K562 (cell line): ENCODE data around the gene BNC2. TPM values are rescaled to one million over a fixed set of nuclear protein-coding genes. Genes with fewer than 3 reads are reported as not detected.

Source experiments
- ATAC-seq: fragments of 200-7000 bp; cut with Tn5 transposase; 3 replicates; pipeline ENCODE4 v1.9.1; 2020; ENCODE audit warnings: moderate library complexity
- BruUV-seq: library from RNA; stranded (reverse); fragments of 400-500 nt; replicated peaks from 2 replicates; lab custom pipeline; 2021; lab: Mats Ljungman, UMichigan
- CTCF ChIA-PET: fragments of 300-600 bp; formaldehyde crosslinking; extraction: SDS; loops from one replicate; lab custom pipeline; 2021; ENCODE audit warnings: low intra/inter-chr PET ratio; lab: Yijun Ruan, JAX
- POLR2A ChIA-PET: fragments of 300-600, 350-650 bp; sonication (Branson Sonifier 250); formaldehyde crosslinking; extraction: SDS; loops from one replicate; lab custom pipeline; 2021; ENCODE audit warnings: antibody characterized with exemption, inconsistent platforms; lab: Yijun Ruan, JAX
- DNase-seq, 4 experiments: peaks; one replicate each; pipeline versions ENCODE4 v3.0.0 to v3.0.0-alpha.2; 2011 to 2018; ENCODE audit warnings: low spot score in 3 of 4, mixed read lengths in 3 of 4; ENCODE audit errors: extremely low read depth in 1 of 4
- FAIRE-seq: peaks from 2 replicates; lab custom pipeline; 2011; peaks lifted over from hg19 to GRCh38; lab: Jason Lieb, UNC
- H2AFZ ChIP-seq: 2 replicates; pipeline ENCODE4 v1.6.0; 2011; ENCODE audit warnings: low read depth, low read length, control low read depth, inconsistent platforms
- H3K27ac ChIP-seq: fragments of 200-600 bp; 3 replicates; pipeline ENCODE4 v1.8.0; 2011; ENCODE audit warnings: low read depth, mild to moderate bottlenecking, control low read depth, inconsistent platforms, low read length, moderate library complexity, mixed read lengths; ENCODE audit errors: extremely low read depth
- H3K27me3 ChIP-seq, 2 experiments: fragments of 300-600 bp in 1 of 2; 2 replicates in 1 of 2; 3 replicates in 1 of 2; pipeline versions ENCODE4 v1.6.0 to v1.8.0; 2011; ENCODE audit warnings: inconsistent platforms in 2 of 2, low read length in 2 of 2, mild to moderate bottlenecking in 1 of 2, mixed read lengths in 1 of 2, moderate library complexity in 1 of 2; ENCODE audit not compliant: control insufficient read depth in 2 of 2, insufficient read depth in 2 of 2
- H3K36me3 ChIP-seq: fragments of 300-600 bp; 3 replicates; pipeline ENCODE4 v1.8.0; 2011; ENCODE audit warnings: mild to moderate bottlenecking, low read length, inconsistent platforms; ENCODE audit not compliant: control insufficient read depth, insufficient read depth
- H3K4me1 ChIP-seq, 2 experiments: fragments of 200-600 bp in 1 of 2; replicated peaks in 1 of 2; 2 replicates in 1 of 2; 3 replicates in 1 of 2; pipeline versions ENCODE4 v1.5.1 to v1.8.0; 2011; ENCODE audit warnings: inconsistent platforms in 2 of 2, low read length in 2 of 2, mild to moderate bottlenecking in 1 of 2, mixed read lengths in 1 of 2, moderate library complexity in 1 of 2; ENCODE audit not compliant: control insufficient read depth in 2 of 2, insufficient read depth in 2 of 2
- H3K4me2 ChIP-seq: 2 replicates; pipeline ENCODE4 v1.6.1; 2011; ENCODE audit warnings: low read length, control low read depth, inconsistent platforms, mixed read lengths; ENCODE audit not compliant: insufficient read depth
- H3K4me3 ChIP-seq: fragments of 200-600 bp; sonication (generic), shearing (Covaris generic); 2 replicates; pipeline ENCODE4 v1.5.1; 2016; ENCODE audit warnings: control low read depth, inconsistent platforms
- H3K79me2 ChIP-seq: fragments of 200-600 bp; 3 replicates; pipeline ENCODE4 v1.8.0; 2011; ENCODE audit warnings: low read length, inconsistent platforms; ENCODE audit not compliant: control insufficient read depth, insufficient read depth
- H3K9ac ChIP-seq, 2 experiments: 2 replicates each; pipeline versions ENCODE4 v1.6.0 to v1.6.1; 2011; ENCODE audit warnings: low read depth in 2 of 2, low read length in 2 of 2, control low read depth in 1 of 2, inconsistent platforms in 1 of 2, mild to moderate bottlenecking in 1 of 2, mixed read lengths in 1 of 2; ENCODE audit not compliant: insufficient read depth in 1 of 2
- H3K9me1 ChIP-seq: one replicate; pipeline ENCODE4 v1.6.0; 2011; ENCODE audit warnings: inconsistent platforms, mild to moderate bottlenecking, low read length, moderate library complexity; ENCODE audit not compliant: control insufficient read depth, insufficient read depth
- H3K9me3 ChIP-seq: replicated peaks from 2 replicates; pipeline ENCODE4 v1.5.1; 2011; ENCODE audit warnings: low read depth, low read length, inconsistent platforms; ENCODE audit not compliant: control insufficient read depth, insufficient read depth
- H4K20me1 ChIP-seq: replicated peaks from 2 replicates; pipeline ENCODE4 v1.6.1; 2011; ENCODE audit warnings: low read length, inconsistent platforms, mixed read lengths; ENCODE audit not compliant: control insufficient read depth, insufficient read depth
- BRCA1 ChIP-seq, 2 experiments: fragments of 450-650 bp in 1 of 2; sonication (generic) in 1 of 2; formaldehyde crosslinking in 1 of 2; IDR thresholded peaks; 2 replicates each; pipeline versions ENCODE4 v1.5.0 to v1.6.1; 2017 to 2020; ENCODE audit warnings: mild to moderate bottlenecking in 1 of 2, missing genetic modification reagents in 1 of 2
- NEUROD1 ChIP-seq: fragments of 150-350 bp; IDR thresholded peaks from 2 replicates; pipeline ENCODE4 v1.6.1; 2014; ENCODE audit warnings: borderline replicate concordance, low read length, low read depth; ENCODE audit not compliant: partially characterized antibody
- RHOXF2B ChIP-seq: fragments of 250-450 bp; sonication (Bioruptor Pico); conservative IDR thresholded peaks from 2 replicates; pipeline ENCODE4 v1.5.1; 2021
- SETDB1 ChIP-seq: IDR thresholded peaks from one replicate; pipeline ENCODE4 v1.6.1; 2012; ENCODE audit warnings: low read length, control low read depth, inconsistent platforms
- SUPT5H ChIP-seq: fragments of 450-650 bp; IDR thresholded peaks from 2 replicates; pipeline ENCODE4 v1.6.1; 2016
- WGBS: fragments of 100-300 bp; shearing (Covaris generic); methylation state at CpG from one replicate; pipeline ENCODE4 v1.1.6; 2016; ENCODE audit warnings: low coverage, mixed read lengths; ENCODE audit not compliant: insufficient coverage; ENCODE audit errors: missing lambda C conversion rate; 5-methylcytosine and 5-hydroxymethylcytosine counted together
- in situ Hi-C: fragments of 300-500 bp; cut with MboI; formaldehyde crosslinking; loops from 4 replicates; pipeline ENCODE4 v1.15.0; 2018; ENCODE audit warnings: inconsistent platforms, mixed read lengths
- intact Hi-C: fragments of 100-400 bp; cut with micrococcal nuclease; formaldehyde crosslinking; loops from 2 replicates; pipeline ENCODE4 v1.14.2; 2022
- polyA plus RNA-seq, 8 experiments: library from polyadenylated mRNA; depleted of rRNA in 4 of 8; stranded (reverse) in 5 of 8; unstranded in 3 of 8; fragments of >200 nt; fragmentation: Nextera tagmentation in 2 of 8; fragmentation: Illumina TruSeq in 1 of 8; extraction: Ambion mirVana in 2 of 8; extraction: Trizol in 1 of 8; gene quantifications; 2 replicates each; pipeline versions ENCODE4 v1.2.1 to v1.2.3, GENCODE V29; 2011 to 2014; ENCODE audit warnings: inconsistent platforms in 1 of 8, missing spikeins in 1 of 8
- total RNA-seq, 7 experiments: library from RNA; depleted of rRNA in 6 of 7; stranded (reverse); fragments of >200 nt in 6 of 7; fragmentation: Illumina TruSeq in 2 of 7; extraction: Trizol in 2 of 7; gene quantifications; 2 replicates each; pipeline versions ENCODE4 v1.2.1 to v1.2.3, GENCODE V29; 2011 to 2021; ENCODE audit warnings: low replicate concordance in 1 of 7
- TF ChIP-seq, protein P1 (sequence below): IDR thresholded peaks from 3 replicates; pipeline ENCODE4 v1.6.1; 2011; ENCODE audit warnings: borderline replicate concordance, mild to moderate bottlenecking, moderate library complexity; ENCODE audit not compliant: insufficient read length; ENCODE audit errors: extremely low read depth
- TF ChIP-seq, protein P2 (sequence below): fragments of 200-800 bp; sonication (Bioruptor generic); IDR thresholded peaks from 2 replicates; pipeline ENCODE4 v1.6.1; 2017; ENCODE audit warnings: missing genetic modification characterization, missing compliant biosample characterization
- TF ChIP-seq, protein P3 (sequence below): fragments of 450-650 bp; IDR thresholded peaks from 2 replicates; pipeline ENCODE4 v1.6.1; 2016; ENCODE audit warnings: antibody characterized with exemption

The BNC2 gene
- total and polyA plus RNA-seq, 9 of the 15 experiments (the other 6 are each of a cell fraction or from before 2014, with no cell fraction given) = not detected

DNA sequence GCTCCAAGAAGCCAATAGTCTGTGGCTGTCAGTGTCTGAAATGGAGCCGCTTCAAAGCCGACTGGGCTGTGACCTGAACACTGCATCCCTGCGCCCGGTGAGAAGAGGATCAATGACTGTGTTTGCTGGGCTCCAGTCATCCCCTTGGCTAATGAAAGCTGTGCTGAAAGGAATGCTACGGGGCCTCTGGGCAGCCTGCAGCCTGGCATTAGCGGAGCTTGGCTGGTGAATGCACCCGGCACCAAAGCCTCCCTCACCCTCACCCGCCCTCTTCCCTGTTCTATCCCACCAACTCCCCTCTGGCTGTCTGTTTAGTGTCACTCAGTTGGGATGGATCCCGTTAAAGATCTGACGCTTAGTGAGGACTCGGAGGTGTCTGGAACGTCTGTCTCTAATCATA lies 355.3 kb downstream of the BNC2 start (continued):
- TF ChIP-seq, protein P1, sequence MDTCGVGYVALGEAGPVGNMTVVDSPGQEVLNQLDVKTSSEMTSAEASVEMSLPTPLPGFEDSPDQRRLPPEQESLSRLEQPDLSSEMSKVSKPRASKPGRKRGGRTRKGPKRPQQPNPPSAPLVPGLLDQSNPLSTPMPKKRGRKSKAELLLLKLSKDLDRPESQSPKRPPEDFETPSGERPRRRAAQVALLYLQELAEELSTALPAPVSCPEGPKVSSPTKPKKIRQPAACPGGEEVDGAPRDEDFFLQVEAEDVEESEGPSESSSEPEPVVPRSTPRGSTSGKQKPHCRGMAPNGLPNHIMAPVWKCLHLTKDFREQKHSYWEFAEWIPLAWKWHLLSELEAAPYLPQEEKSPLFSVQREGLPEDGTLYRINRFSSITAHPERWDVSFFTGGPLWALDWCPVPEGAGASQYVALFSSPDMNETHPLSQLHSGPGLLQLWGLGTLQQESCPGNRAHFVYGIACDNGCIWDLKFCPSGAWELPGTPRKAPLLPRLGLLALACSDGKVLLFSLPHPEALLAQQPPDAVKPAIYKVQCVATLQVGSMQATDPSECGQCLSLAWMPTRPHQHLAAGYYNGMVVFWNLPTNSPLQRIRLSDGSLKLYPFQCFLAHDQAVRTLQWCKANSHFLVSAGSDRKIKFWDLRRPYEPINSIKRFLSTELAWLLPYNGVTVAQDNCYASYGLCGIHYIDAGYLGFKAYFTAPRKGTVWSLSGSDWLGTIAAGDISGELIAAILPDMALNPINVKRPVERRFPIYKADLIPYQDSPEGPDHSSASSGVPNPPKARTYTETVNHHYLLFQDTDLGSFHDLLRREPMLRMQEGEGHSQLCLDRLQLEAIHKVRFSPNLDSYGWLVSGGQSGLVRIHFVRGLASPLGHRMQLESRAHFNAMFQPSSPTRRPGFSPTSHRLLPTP = no peak
- TF ChIP-seq, protein P2, sequence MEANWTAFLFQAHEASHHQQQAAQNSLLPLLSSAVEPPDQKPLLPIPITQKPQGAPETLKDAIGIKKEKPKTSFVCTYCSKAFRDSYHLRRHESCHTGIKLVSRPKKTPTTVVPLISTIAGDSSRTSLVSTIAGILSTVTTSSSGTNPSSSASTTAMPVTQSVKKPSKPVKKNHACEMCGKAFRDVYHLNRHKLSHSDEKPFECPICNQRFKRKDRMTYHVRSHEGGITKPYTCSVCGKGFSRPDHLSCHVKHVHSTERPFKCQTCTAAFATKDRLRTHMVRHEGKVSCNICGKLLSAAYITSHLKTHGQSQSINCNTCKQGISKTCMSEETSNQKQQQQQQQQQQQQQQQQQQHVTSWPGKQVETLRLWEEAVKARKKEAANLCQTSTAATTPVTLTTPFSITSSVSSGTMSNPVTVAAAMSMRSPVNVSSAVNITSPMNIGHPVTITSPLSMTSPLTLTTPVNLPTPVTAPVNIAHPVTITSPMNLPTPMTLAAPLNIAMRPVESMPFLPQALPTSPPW (CRISPR knock-in tag) = no peak
- TF ChIP-seq SETDB1 = no peak
- TF ChIP-seq SUPT5H = no peak
- TF ChIP-seq BRCA1 (IDR thresholded peaks at IDR 0.05) = no peak
- no peak for TF ChIP-seq BRCA1 (CRISPR knock-in tag; IDR thresholded peaks at IDR 0.05)
- TF ChIP-seq RHOXF2B (CRISPR knock-in tag) = no peak
- no peak for TF ChIP-seq NEUROD1
- TF ChIP-seq, all 486 proteins: peak for 0

DNA sequence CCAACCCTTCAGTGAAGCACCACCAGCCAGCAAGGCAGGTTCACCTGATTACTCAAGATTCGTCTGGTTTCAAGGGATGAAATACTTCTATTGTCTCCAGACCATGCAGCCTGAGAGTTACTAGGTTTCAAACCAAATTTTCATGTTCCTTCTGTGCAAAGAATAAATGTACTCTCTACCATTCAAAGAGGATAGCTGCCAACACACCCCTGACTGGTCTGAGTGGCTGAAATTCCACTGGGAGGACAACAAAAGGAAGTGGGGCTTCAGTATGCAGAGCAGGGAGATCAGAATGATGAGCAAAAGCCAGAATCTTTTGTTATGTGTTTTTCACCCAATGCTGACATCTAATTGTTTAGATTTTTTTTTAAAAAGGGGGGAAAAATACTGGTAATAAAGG lies 356.3 kb downstream of the BNC2 start:
- H4K20me1 ChIP-seq = no peaks in the 10 kb centered on the region
- TF ChIP-seq, protein P3, sequence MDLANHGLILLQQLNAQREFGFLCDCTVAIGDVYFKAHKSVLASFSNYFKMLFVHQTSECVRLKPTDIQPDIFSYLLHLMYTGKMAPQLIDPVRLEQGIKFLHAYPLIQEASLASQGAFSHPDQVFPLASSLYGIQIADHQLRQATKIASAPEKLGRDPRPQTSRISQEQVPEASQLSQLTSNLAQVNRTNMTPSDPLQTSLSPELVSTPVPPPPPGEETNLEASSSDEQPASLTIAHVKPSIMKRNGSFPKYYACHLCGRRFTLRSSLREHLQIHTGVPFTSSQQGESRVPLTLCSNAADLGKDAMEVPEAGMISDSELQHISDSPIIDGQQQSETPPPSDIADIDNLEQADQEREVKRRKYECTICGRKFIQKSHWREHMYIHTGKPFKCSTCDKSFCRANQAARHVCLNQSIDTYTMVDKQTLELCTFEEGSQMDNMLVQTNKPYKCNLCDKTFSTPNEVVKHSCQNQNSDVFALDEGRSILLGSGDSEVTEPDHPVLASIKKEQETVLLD = no peak
- no peak for FAIRE-seq
- ChIA-PET POLR2A (no interaction called here), CTCF (no interaction called here)
- H3K4me3 ChIP-seq = no peak overlapping the region
- no TSS peak for BruUV-seq
- no peak for ATAC-seq
- WGBS = 0% methylated on average over 1 of the region's 1 CpG
- H3K9me1 ChIP-seq = no peaks in the 10 kb centered on the region
- intact Hi-C loops = no loop called here
- H3K4me2 ChIP-seq = no peak overlapping the region
- no peak overlapping the region for H3K27ac ChIP-seq
- no peaks in the 10 kb centered on the region for H3K9me3 ChIP-seq
- no peak overlapping the region for H2AFZ ChIP-seq
- no peaks in the 10 kb centered on the region for H3K27me3 ChIP-seq
- H3K36me3 ChIP-seq = no peaks in the 10 kb centered on the region
- H3K79me2 ChIP-seq = no peaks in the 10 kb centered on the region
- no peaks in the 10 kb centered on the region for H3K4me1 ChIP-seq
- DNase-seq = no peak
- in situ Hi-C loops = no loop called here
- H3K9ac ChIP-seq = no peak overlapping the region
